ENCODE data around the gene SPTLC2.

The SPTLC2 gene

GRCh38 chr14:77580477-77580876 is 36.0 kb downstream of the SPTLC2 start:
- H3K4me3 ChIP-seq (ENCODE audit: low read length): no peak overlapping the region
- H3K27me3 ChIP-seq (ENCODE audit: control insufficient read depth, insufficient read depth, low read length): no peaks in the 10 kb centered on the region
- H3K36me3 ChIP-seq (ENCODE audit: control insufficient read depth, insufficient read depth, low read length): no peaks in the 10 kb centered on the region
- H3K9ac ChIP-seq (ENCODE audit: low read length): no peak overlapping the region
- no peaks in the 10 kb centered on the region for H3K4me1 ChIP-seq (ENCODE audit: control insufficient read depth, insufficient read depth, low read length)
- H3K27ac ChIP-seq (ENCODE audit: low read depth, low read length): no peak overlapping the region

- H3K9ac ChIP-seq (ENCODE audit: low read length): no peak overlapping the region
- H3K27ac ChIP-seq (ENCODE audit: low read depth, low read length): no peak overlapping the region
- H3K36me3 ChIP-seq (ENCODE audit: control insufficient read depth, insufficient read depth, low read length): no peaks in the 10 kb centered on the region
- no peak overlapping the region for H3K4me3 ChIP-seq (ENCODE audit: low read length)
- no peaks in the 10 kb centered on the region for H3K27me3 ChIP-seq (ENCODE audit: control insufficient read depth, insufficient read depth, low read length)
- no peaks in the 10 kb centered on the region for H3K4me1 ChIP-seq (ENCODE audit: control insufficient read depth, insufficient read depth, low read length)
Measured at GRCh38 chr14:77579780-77580179, 36.7 kb downstream of the SPTLC2 start.

- no peaks in the 10 kb centered on the region for H3K27me3 ChIP-seq (ENCODE audit: control insufficient read depth, insufficient read depth, low read length)
- no peaks in the 10 kb centered on the region for H3K4me1 ChIP-seq (ENCODE audit: control insufficient read depth, insufficient read depth, low read length)
- H3K9ac ChIP-seq (ENCODE audit: low read length): no peak overlapping the region
- H3K36me3 ChIP-seq (ENCODE audit: control insufficient read depth, insufficient read depth, low read length): no peaks in the 10 kb centered on the region
- no peak overlapping the region for H3K4me3 ChIP-seq (ENCODE audit: low read length)
- H3K27ac ChIP-seq (ENCODE audit: low read depth, low read length): no peak overlapping the region
Measured at GRCh38 chr14:77579065-77579464, 37.4 kb downstream of the SPTLC2 start.

- Histone ChIP-seq H3K27ac (ENCODE audit: low read depth, low read length) (no peak overlapping the region), H3K9ac (ENCODE audit: low read length) (no peak overlapping the region)
Measured at GRCh38 chr14:77574446-77575115, 41.9 kb downstream of the SPTLC2 start.

GRCh38 chr14:77573964-77574363 is 42.5 kb downstream of the SPTLC2 start:
- no peaks in the 10 kb centered on the region for H3K27me3 ChIP-seq (ENCODE audit: control insufficient read depth, insufficient read depth, low read length)
- no peaks in the 10 kb centered on the region for H3K36me3 ChIP-seq (ENCODE audit: control insufficient read depth, insufficient read depth, low read length)
- H3K4me3 ChIP-seq (ENCODE audit: low read length): no peak overlapping the region
- H3K27ac ChIP-seq (ENCODE audit: low read depth, low read length): no peak overlapping the region
- no peak overlapping the region for H3K9ac ChIP-seq (ENCODE audit: low read length)
- H3K4me1 ChIP-seq (ENCODE audit: control insufficient read depth, insufficient read depth, low read length): no peaks in the 10 kb centered on the region

More at GRCh38 chr14:77574446-77575115, 41.9 kb downstream of the SPTLC2 start:
- no peaks in the 10 kb centered on the region for H3K4me1 ChIP-seq (ENCODE audit: control insufficient read depth, insufficient read depth, low read length)
- H3K27me3 ChIP-seq (ENCODE audit: control insufficient read depth, insufficient read depth, low read length): no peaks in the 10 kb centered on the region
- no peak overlapping the region for H3K4me3 ChIP-seq (ENCODE audit: low read length)
- no peaks in the 10 kb centered on the region for H3K36me3 ChIP-seq (ENCODE audit: control insufficient read depth, insufficient read depth, low read length)

- no peaks in the 10 kb centered on the region for H3K36me3 ChIP-seq (ENCODE audit: control insufficient read depth, insufficient read depth, low read length)
- H3K4me3 ChIP-seq (ENCODE audit: low read length): no peak overlapping the region
- H3K27ac ChIP-seq (ENCODE audit: low read depth, low read length): no peak overlapping the region
- no peak overlapping the region for H3K9ac ChIP-seq (ENCODE audit: low read length)
- H3K4me1 ChIP-seq (ENCODE audit: control insufficient read depth, insufficient read depth, low read length): no peaks in the 10 kb centered on the region
- H3K27me3 ChIP-seq (ENCODE audit: control insufficient read depth, insufficient read depth, low read length): no peaks in the 10 kb centered on the region
Measured at GRCh38 chr14:77570706-77571268, 45.6 kb downstream of the SPTLC2 start.

- Histone ChIP-seq H3K27ac (ENCODE audit: low read depth, low read length) (no peak overlapping the region), H3K4me3 (ENCODE audit: low read length) (no peak overlapping the region), H3K36me3 (ENCODE audit: control insufficient read depth, insufficient read depth, low read length) (no peaks in the 10 kb centered on the region), H3K9ac (ENCODE audit: low read length) (no peak overlapping the region), H3K27me3 (ENCODE audit: control insufficient read depth, insufficient read depth, low read length) (no peaks in the 10 kb centered on the region), H3K4me1 (ENCODE audit: control insufficient read depth, insufficient read depth, low read length) (no peaks in the 10 kb centered on the region)
Measured at GRCh38 chr14:77565994-77566305, 50.5 kb downstream of the SPTLC2 start.

- no peak overlapping the region for H3K9ac ChIP-seq (ENCODE audit: low read length)
- H3K4me3 ChIP-seq (ENCODE audit: low read length): no peak overlapping the region
- H3K27me3 ChIP-seq (ENCODE audit: control insufficient read depth, insufficient read depth, low read length): no peaks in the 10 kb centered on the region
- no peak overlapping the region for H3K27ac ChIP-seq (ENCODE audit: low read depth, low read length)
- no peaks in the 10 kb centered on the region for H3K36me3 ChIP-seq (ENCODE audit: control insufficient read depth, insufficient read depth, low read length)
- H3K4me1 ChIP-seq (ENCODE audit: control insufficient read depth, insufficient read depth, low read length): no peaks in the 10 kb centered on the region
Measured at GRCh38 chr14:77565289-77565993, 51.0 kb downstream of the SPTLC2 start.

- no peaks in the 10 kb centered on the region for H3K36me3 ChIP-seq (ENCODE audit: control insufficient read depth, insufficient read depth, low read length)
- no peak overlapping the region for H3K4me3 ChIP-seq (ENCODE audit: low read length)
- H3K27me3 ChIP-seq (ENCODE audit: control insufficient read depth, insufficient read depth, low read length): no peaks in the 10 kb centered on the region
- H3K27ac ChIP-seq (ENCODE audit: low read depth, low read length): no peak overlapping the region
- H3K9ac ChIP-seq (ENCODE audit: low read length): no peak overlapping the region
- no peaks in the 10 kb centered on the region for H3K4me1 ChIP-seq (ENCODE audit: control insufficient read depth, insufficient read depth, low read length)
Measured at GRCh38 chr14:77562681-77563080, 53.8 kb downstream of the SPTLC2 start.

- H3K9ac ChIP-seq (ENCODE audit: low read length): no peak overlapping the region
- no peak overlapping the region for H3K27ac ChIP-seq (ENCODE audit: low read depth, low read length)
- H3K4me1 ChIP-seq (ENCODE audit: control insufficient read depth, insufficient read depth, low read length): no peaks in the 10 kb centered on the region
- H3K27me3 ChIP-seq (ENCODE audit: control insufficient read depth, insufficient read depth, low read length): no peaks in the 10 kb centered on the region
- H3K4me3 ChIP-seq (ENCODE audit: low read length): no peak overlapping the region
- H3K36me3 ChIP-seq (ENCODE audit: control insufficient read depth, insufficient read depth, low read length): peaks cover 4% of the 10 kb centered on the region
Measured at GRCh38 chr14:77561881-77562280, 54.6 kb downstream of the SPTLC2 start.

- Histone ChIP-seq H3K27me3 (ENCODE audit: control insufficient read depth, insufficient read depth, low read length) (no peaks in the 10 kb centered on the region), H3K4me3 (ENCODE audit: low read length) (no peak overlapping the region), H3K4me1 (ENCODE audit: control insufficient read depth, insufficient read depth, low read length) (no peaks in the 10 kb centered on the region), H3K27ac (ENCODE audit: low read depth, low read length) (no peak overlapping the region), H3K36me3 (ENCODE audit: control insufficient read depth, insufficient read depth, low read length) (peaks cover 4% of the 10 kb centered on the region), H3K9ac (ENCODE audit: low read length) (no peak overlapping the region)
Measured at GRCh38 chr14:77559381-77559780, 57.1 kb downstream of the SPTLC2 start.

- Histone ChIP-seq H3K4me3 (ENCODE audit: low read length) (no peak overlapping the region), H3K36me3 (ENCODE audit: control insufficient read depth, insufficient read depth, low read length) (peaks cover 4% of the 10 kb centered on the region), H3K4me1 (ENCODE audit: control insufficient read depth, insufficient read depth, low read length) (no peaks in the 10 kb centered on the region), H3K9ac (ENCODE audit: low read length) (no peak overlapping the region), H3K27ac (ENCODE audit: low read depth, low read length) (no peak overlapping the region), H3K27me3 (ENCODE audit: control insufficient read depth, insufficient read depth, low read length) (no peaks in the 10 kb centered on the region)
Measured at GRCh38 chr14:77557391-77557790, 59.0 kb downstream of the SPTLC2 start.

- H3K27me3 ChIP-seq (ENCODE audit: control insufficient read depth, insufficient read depth, low read length): no peaks in the 10 kb centered on the region
- H3K9ac ChIP-seq (ENCODE audit: low read length): no peak overlapping the region
- no peak overlapping the region for H3K4me3 ChIP-seq (ENCODE audit: low read length)
- no peaks in the 10 kb centered on the region for H3K4me1 ChIP-seq (ENCODE audit: control insufficient read depth, insufficient read depth, low read length)
- H3K36me3 ChIP-seq (ENCODE audit: control insufficient read depth, insufficient read depth, low read length): peaks cover 7% of the 10 kb centered on the region
- H3K27ac ChIP-seq (ENCODE audit: low read depth, low read length): no peak overlapping the region
Measured at GRCh38 chr14:77556946-77557345, 59.5 kb downstream of the SPTLC2 start.

Measured in rectal smooth muscle tissue (tissue), 1 donor.